GM19324 (cell line): ENCODE results near the gene RTKN2.
"Not testable (repeated sequence)": the region's sequence is repeated elsewhere in the genome, so short reads cannot be mapped to it uniquely, and the experiment has no call there.

Source experiments
- ATAC-seq: cut with Tn5 transposase; IDR thresholded peaks from one replicate; pipeline ENCODE4 v1.9.1; 2021; ENCODE audit warnings: mild to moderate bottlenecking, moderate library complexity; ENCODE audit not compliant: unreplicated experiment, low FRiP score

Gene RTKN2

GRCh38 chr10:62268399-62269114 is at the start of gene RTKN2:
Gene RTKN2 (minus strand): TSS chr10:62268844. CDS start chr10:62268610, 234 bp downstream.
- ATAC-seq, result peak; percentile 81

GRCh38 chr10:62317257-62317656 is 48.6 kb upstream of the RTKN2 start:
- ATAC-seq, result no peak

GRCh38 chr10:62309254-62309653 is 40.6 kb upstream of the RTKN2 start:
- no peak for ATAC-seq

GRCh38 chr10:62308101-62308500 is 39.5 kb upstream of the RTKN2 start:
- ATAC-seq, result no peak

GRCh38 chr10:62307635-62308034 is 39.0 kb upstream of the RTKN2 start:
- ATAC-seq, result no peak

GRCh38 chr10:62306663-62307062 is 38.0 kb upstream of the RTKN2 start:
- ATAC-seq, result no peak

GRCh38 chr10:62305813-62306212 is 37.2 kb upstream of the RTKN2 start:
- ATAC-seq, result no peak

GRCh38 chr10:62303922-62304321 is 35.3 kb upstream of the RTKN2 start:
- no peak for ATAC-seq

GRCh38 chr10:62302760-62303159 is 34.1 kb upstream of the RTKN2 start:
- ATAC-seq, result no peak

GRCh38 chr10:62297857-62298256 is 29.2 kb upstream of the RTKN2 start:
- no peak for ATAC-seq

GRCh38 chr10:62284221-62284620 is 15.6 kb upstream of the RTKN2 start:
- no peak for ATAC-seq

- ATAC-seq, result not testable (repeated sequence)
Observed at GRCh38 chr10:62281348-62281747, 12.7 kb upstream of the RTKN2 start.

- not testable (repeated sequence) for ATAC-seq
Observed at GRCh38 chr10:62280392-62280791, 11.7 kb upstream of the RTKN2 start.

GRCh38 chr10:62278441-62278910 is 9.8 kb upstream of the RTKN2 start:
- ATAC-seq, result no peak

GRCh38 chr10:62277971-62278370 is 9.3 kb upstream of the RTKN2 start:
- ATAC-seq, result no peak

- ATAC-seq, result no peak
Observed at GRCh38 chr10:62270020-62270419, 1.4 kb upstream of the RTKN2 start.

- no peak for ATAC-seq
Observed at GRCh38 chr10:62268027-62268398, 631 bp downstream of the RTKN2 start.

- ATAC-seq, result no peak
Observed at GRCh38 chr10:62266611-62267010, 2.0 kb downstream of the RTKN2 start.

- no peak for ATAC-seq
Observed at GRCh38 chr10:62266147-62266546, 2.5 kb downstream of the RTKN2 start.

GRCh38 chr10:62264702-62265436 is 3.8 kb downstream of the RTKN2 start:
- no peak for ATAC-seq

- ATAC-seq, result no peak
Observed at GRCh38 chr10:62264126-62264525, 4.5 kb downstream of the RTKN2 start.

- ATAC-seq, result no peak
Observed at GRCh38 chr10:62261666-62262065, 7.0 kb downstream of the RTKN2 start.
